Putamen (tissue), 1 donor: ENCODE data around the gene GNAQ.
"Not testable (repeated sequence)": the region's sequence is repeated elsewhere in the genome, so short reads cannot be mapped to it uniquely, and the experiment has no call there.

Source experiments
- DNase-seq: peaks from one replicate; pipeline ENCODE4 v3.0.0-alpha.2; 2016; ENCODE audit warnings: low spot score

GNAQ gene

DNA sequence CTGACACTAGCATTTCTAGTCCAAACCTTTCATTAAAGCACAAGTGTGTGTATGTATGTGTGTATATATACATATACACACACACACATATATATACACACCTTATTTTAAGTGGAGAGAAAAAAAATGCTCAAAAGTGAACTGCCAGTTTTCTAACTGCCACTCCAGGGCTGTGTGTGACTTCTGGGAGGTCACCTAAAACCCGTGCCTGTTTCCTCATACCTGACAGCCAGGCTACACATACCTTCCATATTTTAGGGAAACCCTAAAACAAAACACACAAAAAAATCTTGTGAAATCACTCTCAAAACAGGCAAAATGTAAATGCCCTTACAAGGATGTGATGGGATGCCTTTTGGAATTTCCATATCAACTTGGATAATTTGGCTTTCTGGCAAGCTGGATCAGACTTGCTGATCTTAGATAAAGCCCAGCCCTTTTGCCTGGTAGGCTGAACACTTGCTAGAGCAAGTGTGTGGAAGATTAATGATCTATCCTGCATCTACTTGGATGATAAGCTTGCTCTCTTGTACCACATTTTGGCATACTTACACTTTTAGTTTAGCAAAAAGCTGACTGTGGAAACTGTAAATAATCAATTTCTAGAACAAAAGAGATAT lies 127.8 kb downstream of the GNAQ start:
- DNase-seq: no peak

DNA sequence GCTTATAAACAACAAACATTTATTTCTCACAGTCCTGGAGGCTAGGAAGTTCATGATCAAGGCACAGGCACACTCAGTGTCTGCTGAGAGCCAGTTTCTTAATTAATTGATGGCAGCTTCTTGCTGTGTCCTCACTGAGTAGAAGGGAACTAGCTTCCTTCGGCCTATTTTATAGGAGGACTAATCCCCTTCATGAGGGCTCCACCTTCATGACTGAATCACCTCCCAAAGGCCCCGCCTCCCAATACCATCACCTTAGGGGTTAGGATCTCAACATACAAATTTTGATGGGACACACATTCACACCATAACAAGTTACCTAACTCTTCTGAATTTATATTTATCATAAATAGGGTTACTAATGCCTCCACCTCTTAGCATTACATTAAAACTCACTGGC lies 129.8 kb downstream of the GNAQ start:
- DNase-seq: no peak

DNA sequence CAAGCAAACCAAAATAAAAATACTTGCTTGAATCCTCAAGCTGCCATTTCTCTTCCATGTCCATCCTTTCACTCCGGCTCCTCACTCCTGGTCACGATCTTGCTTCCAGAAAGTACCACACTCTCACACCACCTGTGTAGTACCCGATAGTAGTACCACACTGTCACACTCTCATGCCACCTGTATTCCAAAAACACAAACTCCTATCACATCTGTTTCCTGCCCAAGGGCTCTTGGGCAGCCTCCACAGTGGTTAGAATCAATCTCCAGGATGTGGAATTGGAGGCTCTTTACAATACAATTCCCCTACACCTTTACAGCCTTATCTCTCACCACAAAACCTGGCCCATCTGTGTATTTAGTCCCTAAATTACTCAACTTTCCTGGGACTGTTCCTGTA lies 130.6 kb downstream of the GNAQ start:
- no peak for DNase-seq

DNA sequence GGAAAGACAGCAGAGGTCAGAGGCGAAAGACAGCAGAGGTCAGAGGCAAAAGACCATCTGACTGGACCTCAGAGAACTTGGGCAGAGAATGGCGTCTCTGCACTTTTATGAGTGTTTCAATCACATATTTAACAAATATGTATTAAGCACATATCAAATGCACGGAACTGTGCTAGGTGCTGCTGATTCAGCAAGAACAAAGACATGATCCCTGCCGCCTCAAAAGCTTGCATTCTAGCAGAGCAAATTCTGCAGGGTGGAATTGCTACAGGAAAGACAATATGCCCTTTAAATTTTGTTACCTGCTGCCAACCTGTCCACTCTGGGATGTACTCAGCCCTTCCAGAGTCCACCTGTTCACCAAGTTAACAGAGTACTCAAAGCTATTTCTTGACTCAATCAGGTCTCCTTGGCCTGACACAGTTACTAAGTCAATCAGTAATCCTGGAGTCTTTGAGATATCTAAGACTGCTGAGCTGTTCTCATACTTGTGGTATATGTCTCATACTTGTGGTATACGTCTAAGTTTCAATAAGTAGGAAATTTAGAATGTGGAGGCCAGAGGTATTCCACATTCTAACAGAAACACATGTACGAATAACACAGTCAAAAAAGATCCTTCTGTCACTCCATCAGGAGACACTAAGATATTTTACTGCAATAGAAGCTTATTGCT lies 131.8 kb downstream of the GNAQ start:
- DNase-seq: no peak

DNA sequence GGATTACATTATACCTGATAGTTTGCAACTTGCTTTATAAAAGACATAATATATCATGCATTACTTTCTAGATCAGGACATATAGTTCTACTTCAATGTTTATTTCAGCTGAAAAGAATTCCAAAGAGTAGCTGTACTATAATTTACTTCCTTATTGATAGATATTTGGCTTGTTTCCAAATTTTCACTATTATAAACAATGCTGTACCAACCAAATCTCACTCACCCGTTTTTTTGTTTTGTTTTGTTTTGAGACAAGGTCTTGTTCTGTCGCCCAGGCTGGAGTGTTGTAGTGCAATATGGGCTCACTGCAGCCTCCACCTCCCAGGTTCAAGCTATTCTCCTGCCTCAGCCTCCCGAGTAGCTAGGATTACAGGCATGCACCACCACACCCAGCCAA lies 132.7 kb downstream of the GNAQ start:
- DNase-seq: no peak

DNA sequence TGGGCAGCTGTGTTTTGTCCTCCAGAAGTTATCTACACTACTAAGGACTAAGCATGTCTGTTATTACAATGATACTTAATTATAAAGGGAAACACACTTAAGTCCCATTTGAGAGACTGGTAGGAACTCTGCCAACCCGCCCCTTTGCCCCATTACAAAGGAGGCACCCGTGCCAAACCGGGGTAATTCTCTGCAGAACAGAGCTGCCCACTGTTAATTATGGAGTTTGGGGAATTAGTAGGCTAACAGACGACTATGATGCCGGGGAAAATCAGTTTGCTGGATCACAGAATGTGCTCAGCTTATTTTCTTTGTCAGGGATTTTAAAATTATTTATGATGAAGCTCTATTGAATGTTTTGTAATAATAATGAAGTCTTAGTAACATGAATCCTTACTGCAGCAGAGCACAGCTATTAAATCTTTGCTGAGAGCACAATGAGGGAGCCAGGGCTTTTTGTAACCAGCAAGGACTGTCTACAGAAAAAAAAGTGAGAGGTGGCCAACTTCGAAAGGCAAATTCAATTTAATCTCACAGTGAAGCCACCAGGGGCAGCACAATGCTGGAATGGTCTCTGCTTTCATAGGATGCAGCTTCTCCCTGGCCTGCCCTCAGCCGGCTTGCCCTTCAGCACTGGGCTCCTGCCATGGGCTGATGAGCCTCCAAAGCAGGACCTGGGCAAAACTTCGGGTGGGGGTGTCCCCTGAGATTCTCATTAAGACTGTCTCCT lies 134.5 kb downstream of the GNAQ start:
- peak; percentile 60 for DNase-seq

DNA sequence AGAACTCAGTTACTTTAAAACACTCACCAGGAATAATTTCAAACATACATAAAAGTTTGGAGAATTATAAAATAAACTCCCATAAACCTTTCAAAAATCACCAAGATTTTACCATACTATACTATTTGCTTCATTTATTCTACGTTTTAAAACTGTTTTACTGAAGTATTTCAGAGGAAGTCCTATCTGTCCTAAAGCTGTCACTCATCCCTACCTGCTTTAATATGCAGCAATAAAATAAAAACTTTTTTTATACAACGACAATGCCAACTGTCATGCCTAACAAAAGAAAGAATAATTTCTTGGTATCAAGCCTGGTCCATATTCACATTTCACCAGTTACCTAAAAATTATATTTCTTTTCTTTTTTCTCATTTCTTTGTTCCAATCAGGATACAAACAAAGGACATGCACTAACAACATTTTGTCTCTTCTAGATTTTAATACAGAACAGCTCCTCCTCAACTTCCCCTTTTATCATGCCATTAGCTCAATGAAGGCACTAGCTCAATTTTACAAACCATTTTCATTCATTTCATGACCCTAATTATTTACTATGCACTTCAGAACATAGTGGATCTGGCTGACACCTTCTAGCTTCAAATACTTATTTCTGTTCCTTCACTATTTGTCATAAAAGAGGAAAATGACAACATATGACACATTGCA lies 135.2 kb downstream of the GNAQ start:
- DNase-seq: no peak

DNA sequence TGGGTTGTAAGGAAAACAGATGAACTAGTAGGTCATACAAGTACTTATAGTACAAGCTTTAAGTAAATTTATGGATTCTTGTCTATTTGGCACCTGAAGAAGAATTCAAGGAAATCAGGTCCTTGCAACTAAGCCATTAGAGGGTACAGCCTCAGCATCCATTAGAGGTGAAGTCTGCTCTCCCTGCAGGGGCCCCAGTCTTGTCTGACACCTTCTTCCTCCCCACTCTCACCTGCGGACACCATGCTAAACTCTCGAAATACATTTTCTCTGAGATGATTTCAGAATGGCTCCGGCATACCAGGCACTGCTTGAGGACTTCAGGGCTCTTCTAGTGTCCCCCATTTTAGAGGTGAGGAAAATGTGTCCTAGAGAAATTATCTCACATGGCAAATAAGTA lies 137.9 kb downstream of the GNAQ start:
- DNase-seq: no peak

DNA sequence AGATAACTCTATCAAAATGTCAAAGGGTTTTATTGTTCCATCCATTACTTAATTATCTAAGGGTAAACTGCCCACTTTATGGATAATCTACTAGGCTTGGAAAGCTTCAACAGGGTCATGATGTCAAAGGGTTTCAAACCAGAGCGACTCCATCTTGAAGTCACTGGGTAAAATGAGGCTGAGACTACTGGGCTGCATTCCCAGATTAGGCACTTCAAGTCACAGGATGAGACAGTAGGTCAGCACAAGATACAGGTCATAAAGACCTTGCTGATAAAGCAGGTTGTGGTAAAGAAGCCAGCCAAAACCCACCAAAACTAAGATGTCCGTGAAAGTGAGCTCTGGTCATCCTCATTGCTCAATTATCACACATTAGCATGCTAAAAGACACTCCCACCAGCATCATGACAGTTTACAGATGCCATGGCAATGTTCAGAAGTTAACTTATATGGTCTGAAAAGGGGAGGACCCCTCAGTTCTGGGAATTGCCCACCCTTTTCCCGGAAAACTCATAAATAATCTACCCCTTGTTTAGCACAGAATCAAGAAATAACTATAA lies 138.6 kb downstream of the GNAQ start:
- no peak for DNase-seq

DNA sequence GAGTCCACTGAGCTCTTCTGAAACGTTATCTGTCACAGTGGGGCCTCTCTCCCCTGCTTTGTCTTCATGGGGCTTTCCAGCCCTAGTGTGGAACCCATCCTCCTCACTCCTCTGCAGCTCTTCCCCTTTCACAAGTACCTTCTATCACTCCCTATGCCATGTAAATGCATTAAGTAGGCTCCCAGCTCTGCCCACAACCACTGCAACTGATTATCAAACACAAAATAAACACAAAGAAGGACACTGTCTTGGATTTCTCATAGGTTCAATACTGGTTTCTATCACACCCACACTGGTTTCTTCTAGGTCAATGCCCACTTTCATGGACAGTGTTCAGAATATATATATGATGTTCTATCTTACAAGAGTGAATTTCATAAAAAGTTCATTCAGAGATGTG lies 139.4 kb downstream of the GNAQ start:
- no peak for DNase-seq

DNA sequence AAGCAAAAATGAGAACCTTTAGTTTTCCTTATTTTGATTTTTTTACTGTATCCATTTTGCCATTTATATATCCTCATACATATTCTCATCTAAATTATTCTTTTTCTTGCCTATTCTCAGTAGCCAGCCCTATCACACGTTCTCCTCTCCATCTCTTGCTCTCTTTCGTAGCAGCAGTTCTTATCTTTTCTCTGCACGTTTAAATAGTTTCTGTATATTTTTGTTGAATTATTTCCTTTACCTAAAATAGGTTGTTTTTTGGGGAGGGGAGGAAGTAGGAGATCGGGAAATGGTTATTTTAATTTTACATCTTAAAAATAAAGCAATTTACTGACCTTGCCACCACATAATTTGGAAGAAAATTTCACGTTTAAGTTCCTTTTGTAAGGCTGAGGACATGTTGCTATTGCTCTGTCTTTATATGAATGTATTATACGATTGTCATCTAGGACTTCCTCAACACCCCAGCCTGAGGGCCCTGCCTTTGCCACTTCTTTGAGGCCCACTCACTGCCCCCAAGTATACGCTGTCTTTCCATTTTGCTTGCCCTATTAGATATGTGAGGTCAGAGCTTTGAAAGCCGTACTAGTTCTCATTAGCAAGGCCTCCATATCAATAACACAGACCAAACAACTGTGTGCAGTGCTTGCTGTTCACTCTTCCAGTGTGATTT lies 140.3 kb downstream of the GNAQ start:
- DNase-seq: no peak

DNA sequence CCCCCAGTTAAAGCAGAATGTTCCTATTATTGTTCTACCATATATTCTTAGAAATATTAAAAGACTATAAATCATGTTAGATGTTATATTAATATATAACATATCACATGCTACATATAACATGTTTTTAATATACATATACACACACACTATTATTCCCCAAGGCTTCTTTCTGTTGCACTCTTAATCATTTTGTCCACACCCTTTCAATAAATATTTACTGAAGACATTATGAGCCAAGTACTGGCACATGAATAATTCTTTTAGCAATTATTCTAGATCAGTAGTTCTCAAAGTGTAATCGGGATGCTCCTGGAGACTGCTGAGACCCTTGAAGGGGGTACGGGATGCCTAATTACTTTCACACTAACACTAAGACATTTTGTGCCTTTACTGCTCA lies 143.9 kb downstream of the GNAQ start:
- no peak for DNase-seq

DNA sequence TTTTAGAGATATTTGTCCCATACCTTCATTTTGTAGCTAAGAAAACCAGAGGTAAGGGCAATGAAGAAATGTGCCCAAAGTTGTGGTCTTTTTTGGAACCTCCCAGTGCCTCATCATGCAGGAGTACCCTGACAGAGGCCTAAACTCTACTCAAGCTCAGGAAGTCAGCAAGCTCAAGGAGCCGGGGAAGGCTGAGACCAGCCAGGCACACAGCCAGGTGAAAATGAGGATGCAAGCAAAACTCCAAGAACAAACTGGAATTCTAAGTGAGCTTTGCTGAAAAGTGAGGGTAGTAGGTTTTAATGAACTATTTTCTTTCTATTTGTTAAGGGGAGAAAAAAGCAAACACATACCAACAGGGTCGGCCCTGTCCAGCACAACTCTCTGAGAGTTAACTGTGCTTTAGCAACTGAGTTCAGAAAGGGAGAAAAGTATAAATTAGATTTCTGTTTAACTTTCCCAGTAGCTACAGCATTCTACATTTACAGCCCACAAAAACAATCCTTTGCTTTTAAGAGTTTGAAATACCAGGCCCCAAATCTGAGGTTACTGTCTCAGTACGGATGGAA lies 146.4 kb downstream of the GNAQ start:
- peak; percentile 33 for DNase-seq

DNA sequence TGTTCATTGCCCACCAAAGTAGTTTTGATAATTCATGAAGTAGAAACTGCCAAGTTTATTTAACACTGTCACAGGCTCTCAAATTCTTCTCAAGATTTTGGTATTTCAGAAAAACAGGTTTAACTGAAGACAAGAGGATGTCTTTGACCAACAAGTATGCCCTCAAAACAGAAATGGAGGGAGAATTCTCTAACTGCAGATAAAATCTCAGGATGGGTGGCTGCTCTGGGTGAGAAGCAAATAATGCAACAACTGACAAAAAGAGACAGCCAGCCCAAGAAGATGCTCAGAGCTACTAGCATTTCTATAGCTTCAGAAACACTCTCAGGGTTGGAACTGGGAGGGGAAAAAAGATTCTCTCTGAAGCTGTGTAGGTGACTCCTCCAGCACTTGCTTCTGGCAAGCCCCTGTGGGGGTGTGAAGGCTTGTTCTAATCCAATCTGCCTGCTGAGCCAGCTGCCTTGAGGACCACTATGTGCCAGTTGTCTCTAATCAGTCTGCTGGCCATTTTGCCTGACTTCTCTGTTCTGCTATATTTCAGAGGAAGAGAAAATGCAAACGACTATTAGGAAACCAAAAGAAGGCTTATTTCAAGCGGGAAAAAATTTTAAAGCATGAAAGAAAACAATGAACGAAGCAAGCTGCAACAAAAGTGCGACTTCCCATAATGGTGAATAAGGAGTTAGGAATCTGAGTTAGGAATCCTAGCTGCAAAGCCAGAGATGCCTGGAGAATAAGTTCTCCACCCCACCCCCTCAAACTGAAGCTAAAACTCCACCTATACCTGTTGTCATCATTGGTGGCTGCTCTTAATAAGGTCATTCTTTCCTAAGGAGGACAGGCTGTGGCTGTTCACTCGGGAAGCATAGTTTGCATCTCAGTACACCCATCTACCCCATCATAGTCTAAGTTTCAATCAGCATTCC lies 147.5 kb downstream of the GNAQ start:
- DNase-seq: peak; percentile 24

DNA sequence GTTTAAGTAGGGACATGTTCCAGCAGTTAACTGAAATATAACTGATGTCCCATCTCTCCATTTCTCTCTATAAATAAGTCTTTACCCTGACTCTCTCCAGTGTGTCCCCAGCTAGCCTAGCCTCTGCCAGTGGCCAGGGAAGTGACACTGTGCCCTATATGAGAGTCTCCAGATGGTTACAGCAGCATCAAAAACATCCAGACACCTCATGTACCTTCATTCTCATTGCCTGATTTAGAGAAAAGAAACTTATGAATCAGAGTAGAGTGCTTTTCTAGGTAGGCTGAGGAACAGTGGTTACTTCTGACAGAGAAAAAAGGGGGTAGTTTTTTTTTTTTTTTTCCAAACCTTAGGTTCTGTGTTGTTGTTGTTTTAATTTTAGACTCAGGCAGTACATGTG lies 148.5 kb downstream of the GNAQ start:
- DNase-seq: no peak

DNA sequence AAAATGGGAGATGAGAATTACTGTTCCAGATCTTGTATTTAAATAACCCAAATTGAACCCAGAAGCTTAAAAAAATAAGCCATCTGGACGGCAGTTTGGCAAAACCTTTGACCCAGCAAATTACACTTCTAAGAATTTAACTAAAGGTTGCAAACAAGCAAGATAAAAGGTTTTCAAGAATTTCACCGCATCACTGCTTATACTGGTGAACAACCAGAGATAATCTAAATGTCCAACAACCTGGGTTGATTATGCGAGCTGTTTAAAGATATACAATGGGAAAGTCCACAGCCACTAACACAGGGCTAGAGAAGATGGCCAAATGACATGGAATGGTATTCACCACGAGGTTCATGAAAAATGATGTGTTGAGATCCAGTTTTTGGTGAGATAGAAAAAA lies 149.3 kb downstream of the GNAQ start:
- DNase-seq: no peak

DNA sequence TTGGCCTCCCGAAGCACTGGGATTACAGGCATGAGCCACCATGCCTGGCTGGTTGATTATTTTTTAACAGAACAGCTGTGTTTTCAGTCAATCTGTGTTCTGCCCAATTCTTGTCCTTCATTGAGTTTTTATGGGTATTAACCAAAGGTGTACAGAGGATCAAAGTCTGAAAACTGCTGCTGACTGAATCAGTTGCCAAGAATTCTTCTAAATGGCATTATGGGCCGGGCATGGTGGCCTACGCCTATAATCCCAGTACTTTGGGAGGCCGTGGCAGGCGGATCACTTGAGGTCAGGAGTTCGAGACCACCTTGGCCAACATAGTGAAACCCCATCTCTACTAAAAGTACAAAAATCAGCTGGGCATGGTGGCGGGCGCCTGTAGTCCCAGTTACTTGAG lies 150.0 kb downstream of the GNAQ start:
- DNase-seq: not testable (repeated sequence)

DNA sequence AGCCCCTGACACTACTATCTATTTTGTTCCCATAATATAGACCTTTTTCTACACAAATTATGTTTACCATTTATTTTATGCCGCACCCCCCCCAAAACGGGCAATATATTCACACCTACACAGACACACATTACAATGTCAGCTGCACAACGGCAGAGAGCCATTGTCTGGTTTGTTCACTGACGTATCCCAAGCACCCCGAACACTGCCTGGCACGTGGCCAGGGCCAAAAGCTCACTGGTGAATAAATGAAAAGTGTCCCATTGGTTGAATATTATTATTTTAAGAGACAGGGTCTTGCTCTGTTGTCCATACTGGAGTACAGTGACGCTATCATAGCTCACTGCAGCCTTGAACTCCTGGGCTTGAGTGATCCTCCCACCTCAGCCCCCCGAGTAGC lies 150.5 kb downstream of the GNAQ start:
- DNase-seq: no peak

DNA sequence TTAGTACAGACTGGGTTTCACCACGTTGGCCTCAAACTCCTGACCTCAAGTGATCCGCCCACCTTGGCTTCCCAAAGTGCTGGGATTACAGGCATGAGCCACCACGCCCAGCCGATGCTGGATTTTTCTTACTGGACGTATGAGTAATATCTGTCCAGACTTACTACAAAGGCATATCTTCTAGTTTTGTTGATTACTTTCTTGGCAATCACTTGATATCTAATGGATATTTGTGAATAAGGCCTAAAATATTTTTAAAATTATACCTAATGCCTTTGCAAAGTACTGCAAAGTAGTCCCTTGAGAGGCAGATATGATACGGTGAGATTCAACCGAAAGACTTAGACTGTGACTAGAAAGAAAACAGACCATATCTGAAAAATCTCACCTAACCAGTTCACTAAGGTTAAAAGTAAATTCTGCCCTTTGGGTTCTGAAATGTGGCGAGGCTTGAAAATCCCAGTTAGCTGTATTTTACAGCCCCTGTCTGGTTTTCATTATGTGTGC lies 152.1 kb downstream of the GNAQ start:
- DNase-seq: no peak

DNA sequence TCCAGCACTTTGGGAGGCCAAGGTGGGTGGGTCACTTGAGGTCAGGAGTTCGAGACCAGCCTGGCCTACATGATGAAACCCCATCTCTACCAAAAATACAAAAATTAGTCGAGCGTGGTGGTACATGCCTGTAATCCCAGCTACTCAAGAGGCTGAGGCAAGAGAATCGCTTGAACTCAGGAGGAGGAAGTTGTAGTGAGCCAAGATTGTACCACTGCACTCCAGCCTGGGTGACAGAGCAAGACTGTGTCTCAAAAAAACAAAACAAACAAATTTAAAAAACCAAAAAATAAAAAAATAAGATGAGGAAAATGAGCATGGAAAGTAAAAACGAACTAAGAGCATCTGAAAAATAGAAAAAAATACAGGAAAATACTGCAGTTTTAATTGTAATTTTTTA lies 152.8 kb downstream of the GNAQ start:
- DNase-seq: not testable (repeated sequence)
